HG03066 (cell line): Measurements from ENCODE around the gene ABHD6.
"Not testable (repeated sequence)": the region's sequence is repeated elsewhere in the genome, so short reads cannot be mapped to it uniquely, and the experiment has no call there.

Source experiments
- ATAC-seq: cut with Tn5 transposase; IDR thresholded peaks from one replicate; pipeline ENCODE4 v1.9.1; 2021; ENCODE audit warnings: low read depth; ENCODE audit not compliant: unreplicated experiment

ABHD6 gene

DNA sequence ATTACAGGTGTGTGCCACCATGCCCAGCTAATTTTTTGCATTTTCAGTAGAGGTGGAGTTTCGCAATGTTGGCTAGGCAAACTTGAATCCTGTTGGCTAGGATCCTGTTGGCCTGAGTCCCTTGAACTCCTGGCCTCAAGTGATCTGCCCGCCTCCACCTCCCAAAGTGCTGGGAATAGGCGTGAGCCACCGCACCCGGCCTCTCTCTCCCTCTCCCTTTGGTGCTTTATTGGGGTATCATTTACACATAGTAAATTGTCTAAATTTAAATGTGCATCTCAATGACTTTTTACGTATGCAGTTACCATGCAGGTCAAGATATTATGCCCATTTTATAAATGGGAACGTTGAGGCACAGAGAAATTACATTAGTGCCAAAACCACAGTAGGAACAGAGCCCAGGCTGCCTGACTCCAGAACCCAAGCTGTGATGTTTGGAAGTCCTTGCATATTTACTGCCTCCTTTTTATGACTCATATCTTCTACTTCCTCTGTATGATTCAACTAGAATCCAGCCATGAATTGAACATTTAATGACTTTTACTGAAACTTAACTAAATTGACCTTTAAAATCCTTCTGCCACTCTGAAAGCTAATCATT is 34.4 kb downstream of the ABHD6 start:
- no peak for ATAC-seq

DNA sequence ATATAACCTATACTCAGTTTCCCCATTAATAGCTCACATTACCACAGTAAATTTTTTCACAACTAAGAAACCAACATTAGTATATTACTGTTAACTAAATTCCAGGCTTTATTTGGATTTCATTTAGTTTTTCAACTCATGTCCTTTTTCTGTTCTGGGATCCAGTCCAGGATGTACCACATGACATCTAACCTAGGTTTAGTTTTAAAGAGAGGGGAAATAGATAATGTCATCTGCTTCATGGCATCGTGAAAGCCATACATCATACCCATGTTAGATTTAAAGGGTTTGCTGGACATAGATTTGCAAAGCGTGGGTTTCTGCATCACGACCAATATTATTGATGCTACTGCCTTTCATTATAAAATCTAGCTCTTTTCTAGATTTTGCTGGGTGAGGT is 35.3 kb downstream of the ABHD6 start:
- ATAC-seq = no peak

DNA sequence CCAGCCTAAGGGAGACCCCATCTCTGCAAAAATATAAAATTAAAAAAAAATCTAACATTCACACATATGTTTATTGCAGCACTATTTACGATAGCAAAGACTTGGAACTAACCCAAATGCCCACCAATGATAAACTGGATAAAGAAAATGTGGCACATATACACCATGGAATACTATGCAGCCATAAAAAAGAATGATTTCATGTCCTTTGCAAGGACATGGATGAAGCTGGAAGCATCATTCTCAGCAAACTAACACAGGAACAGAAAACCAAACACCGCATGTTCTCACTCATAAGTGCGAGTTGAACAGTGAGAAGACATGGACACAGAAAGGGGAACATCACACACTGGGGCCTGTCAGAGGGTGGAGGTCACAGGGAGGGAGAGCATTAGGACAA is 35.8 kb downstream of the ABHD6 start:
- not testable (repeated sequence) for ATAC-seq

DNA sequence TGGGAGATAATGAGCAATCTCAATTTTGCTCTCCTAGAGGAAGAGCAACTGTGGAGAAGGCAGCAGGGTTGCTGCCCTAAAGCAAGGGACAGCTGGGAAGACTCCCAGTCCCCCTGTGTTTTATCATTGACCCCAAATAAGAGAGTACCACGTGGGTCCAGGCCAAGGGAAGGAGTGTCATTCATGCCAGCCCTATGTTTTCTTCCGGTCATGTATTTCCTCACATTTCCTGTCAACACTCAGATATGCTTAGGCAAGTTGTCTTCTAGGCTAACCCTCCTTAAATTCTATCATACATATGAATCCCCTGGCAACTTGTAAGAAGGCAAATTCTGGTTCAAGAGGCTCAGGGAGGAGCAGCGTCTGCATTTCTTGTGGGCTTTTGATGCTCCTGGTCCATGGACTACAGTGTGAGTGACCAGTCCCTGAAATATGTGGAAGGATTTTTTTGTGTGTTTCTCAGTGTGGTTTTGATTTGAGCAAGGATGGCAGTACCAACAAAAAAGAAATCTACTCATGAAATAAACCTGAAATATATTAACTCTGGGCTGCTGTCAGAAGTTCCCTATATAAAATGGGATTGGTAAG is 36.5 kb downstream of the ABHD6 start:
- ATAC-seq = no peak

DNA sequence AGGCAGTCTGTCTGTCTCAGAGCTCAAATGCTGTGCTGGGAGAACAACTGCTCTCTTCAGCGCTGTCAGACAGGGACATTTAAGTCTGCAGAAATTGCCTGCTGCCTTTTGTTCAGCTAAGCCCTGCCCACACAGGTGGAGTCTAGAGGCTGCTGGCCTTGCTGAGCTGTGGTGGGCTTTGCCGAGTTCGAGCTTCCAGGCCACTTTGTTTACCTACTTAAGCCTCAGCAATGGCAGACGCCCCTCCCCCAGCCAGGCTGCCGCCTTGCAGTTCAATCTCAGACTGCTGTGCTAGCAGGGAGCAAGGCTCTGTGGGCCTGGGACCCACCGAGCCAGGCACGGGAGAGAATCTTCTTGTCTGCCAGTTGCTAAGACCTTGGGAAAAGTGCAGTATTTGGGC is 43.5 kb downstream of the ABHD6 start:
- ATAC-seq = no peak

DNA sequence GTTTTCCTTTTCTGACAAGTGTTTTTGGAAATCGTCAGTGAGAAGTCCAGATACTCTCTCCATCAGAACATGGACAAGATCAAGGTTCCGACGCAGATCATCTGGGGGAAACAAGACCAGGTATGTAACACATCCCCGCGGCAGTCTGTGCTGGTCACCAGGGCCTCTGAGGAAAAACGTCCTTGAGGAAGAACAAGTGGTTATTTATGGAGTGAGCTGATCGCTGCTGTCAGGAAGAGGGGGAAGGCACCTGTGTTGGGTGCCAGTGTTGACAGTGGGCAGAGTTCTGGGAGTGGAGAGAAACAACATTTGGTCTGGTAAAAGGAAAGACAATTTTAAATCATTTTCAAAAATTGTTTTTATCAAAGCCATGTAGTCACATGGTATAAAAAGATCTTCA is 47.7 kb downstream of the ABHD6 start:
- ATAC-seq = no peak

DNA sequence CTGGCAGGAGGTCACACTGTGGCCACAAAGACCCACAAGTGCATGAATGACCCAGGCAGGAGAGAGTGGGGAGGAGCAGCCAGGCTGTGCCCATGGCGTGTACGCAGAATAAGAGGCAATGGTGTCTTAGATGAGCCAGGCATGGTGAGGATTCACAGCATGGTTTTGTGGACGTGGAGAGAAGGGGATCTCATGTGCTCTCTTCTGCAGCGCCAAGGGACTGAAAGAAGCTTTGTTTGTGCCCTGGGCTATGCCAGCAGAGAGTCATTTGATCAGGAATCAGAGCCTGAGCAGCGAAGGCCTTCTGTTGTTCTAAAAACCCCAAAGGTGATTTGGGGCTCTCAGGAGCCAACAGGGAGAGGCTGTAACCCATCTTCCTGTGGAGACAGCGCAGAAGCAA is 49.8 kb downstream of the ABHD6 start:
- no peak for ATAC-seq

DNA sequence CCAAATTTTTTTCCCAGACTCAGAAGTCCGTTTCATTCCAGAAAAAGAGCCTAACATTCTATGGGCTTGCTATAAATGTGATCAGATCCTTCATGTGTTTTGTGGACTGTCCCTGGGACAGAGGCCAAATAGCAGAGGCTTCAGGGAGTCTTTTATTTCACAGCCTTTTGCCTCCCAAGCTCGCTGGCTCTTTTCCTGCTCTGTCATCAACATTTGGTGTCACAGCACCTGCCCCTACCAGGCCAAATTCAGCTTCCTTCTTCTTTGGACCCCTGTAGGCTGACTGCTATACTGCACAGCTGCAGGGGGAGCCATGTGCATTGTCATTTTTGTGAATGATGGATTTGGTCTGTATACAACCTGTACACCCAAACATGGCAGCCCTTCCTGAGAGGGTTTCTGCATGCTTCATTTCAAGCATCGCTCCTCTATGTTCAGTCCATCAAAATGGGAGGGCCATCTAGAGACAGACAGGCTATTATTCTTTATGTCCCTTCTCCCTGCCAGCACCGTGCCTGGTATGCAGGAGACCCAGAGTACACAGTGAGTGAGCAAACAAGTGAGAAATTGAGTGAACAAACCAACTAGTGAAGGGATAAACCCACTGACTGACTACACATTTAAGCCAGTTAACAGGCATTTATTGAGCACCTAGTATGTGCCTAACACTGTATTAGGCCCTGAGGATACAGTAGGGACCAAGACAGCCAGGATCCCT is 50.6 kb downstream of the ABHD6 start:
- no peak for ATAC-seq

DNA sequence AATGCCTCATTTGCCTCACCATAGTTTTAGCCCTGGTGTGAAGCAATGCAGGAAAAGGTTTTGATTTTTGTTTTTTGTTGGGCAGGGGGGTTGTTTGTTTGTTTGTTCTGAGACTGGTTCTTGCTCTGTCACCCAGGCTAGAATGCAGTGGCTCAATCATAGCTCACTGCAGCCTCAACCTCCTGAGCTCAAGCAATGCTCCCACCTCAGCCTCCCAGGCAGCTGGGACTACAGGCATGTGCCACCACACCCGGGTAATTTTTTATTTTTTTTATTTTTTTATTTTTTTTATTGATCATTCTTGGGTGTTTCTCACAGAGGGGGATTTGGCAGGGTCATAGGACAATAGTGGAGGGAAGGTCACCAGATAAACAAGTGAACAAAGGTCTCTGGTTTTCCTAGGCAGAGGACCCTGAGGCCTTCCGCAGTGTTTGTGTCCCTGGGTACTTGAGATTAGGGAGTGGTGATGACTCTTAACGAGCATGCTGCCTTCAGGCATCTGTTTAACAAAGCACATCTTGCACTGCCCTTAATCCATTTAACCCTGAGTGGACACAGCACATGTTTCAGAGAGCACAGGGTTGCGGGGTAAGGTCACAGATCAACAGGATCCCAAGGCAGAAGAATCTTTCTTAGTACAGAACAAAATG is 51.5 kb downstream of the ABHD6 start:
- not testable (repeated sequence) for ATAC-seq

DNA sequence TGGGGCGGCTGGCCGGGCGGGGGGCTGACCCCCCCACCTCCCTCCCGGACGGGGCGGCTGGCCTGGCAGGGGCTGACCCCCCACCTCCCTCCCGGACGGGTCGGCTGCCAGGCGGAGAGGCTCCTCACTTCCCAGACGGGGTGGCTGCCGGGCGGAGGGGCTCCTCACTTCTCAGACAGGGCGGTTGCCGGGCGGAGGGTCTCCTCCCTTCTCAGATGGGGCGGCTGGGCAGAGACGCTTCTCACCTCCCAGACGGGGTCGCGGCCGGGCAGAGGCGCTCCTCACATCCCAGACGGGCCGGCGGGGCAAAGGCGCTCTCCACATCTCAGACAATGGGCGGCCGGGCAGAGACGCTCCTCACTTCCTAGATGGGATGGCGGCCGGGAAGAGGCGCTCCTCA is 52.9 kb downstream of the ABHD6 start:
- ATAC-seq = not testable (repeated sequence)

DNA sequence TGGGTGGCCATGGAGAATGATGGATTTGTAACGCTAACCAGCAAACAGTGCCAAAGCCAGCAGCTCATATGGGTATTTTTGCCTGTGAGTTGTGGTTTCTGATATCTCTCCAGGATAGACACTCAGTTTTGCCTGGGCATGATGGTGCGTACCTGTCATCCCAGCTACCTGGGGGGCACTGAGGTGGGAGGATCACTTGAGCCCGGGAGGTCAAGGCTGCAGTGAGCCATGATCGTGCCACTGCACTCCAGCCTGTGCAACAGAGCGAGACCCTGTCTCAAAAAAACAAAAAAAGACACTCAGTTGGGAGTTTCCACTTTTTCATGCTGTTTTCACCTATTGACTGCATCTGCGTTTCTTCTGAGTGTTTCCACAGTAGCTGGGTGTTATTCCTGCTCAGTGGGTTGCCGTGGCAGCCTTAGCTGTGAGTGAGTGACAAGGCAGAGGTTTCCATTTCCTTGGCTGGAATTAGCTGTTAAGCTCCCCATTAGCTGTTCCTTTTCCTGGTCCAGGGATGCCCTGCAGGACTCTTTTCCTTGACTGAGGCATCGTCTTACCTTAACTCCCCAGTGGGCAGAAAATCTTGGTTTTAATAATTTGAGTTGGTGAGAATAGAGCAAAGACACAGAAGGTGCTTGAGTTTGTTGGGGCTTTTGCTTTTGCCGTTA is 54.2 kb downstream of the ABHD6 start:
- no peak for ATAC-seq

DNA sequence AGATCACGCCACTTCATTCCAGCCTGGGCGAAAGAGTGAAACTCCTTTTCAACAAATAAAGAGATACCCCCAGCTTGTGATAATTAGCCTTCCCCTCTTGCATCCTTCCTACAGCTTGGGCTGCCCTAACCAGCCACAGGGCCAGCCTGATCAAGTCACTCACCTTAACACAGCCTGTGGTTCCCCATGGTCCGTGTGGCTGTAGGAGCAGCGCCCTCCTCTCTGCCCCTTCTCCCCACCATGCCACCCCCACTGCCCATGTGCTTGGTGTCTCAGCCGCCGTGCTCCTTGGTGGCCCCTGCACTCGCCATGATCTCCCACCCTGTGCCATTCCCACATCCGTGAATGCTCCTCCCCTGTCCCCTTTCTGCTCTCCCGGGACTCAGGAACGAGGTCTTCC is 55.3 kb downstream of the ABHD6 start:
- ATAC-seq = no peak

DNA sequence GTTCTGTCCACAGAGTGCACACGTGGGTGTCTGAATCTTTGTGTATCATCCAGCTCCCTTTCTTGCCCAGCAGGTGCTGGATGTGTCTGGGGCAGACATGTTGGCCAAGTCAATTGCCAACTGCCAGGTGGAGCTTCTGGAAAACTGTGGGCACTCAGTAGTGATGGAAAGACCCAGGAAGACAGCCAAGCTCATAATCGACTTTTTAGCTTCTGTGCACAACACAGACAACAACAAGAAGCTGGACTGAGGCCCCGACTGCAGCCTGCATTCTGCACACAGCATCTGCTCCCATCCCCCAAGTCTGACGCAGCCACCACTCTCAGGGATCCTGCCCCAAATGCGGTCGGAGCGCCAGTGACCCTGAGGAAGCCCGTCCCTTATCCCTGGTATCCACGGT is 55.9 kb downstream of the ABHD6 start:
- ATAC-seq = no peak

DNA sequence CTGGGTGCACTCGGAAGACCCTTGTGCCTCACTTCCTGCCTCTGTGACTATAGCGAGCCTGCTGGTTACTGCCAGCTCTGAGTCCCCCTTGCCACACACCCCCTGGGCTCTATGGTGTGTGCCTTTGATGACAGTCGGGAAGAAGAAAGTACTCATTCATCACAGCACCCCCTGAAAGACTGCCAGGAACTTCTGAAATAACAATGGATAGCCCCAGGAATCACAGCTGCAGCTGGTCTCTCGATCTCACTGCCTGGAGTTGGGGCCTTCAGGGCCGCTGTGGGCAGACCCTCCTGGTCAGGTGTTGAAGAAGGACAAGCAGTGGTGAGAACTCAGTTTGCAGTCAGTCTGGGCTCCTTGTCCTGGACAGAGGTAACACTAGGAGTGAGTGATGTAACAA is 58.7 kb downstream of the ABHD6 start:
- no peak for ATAC-seq

DNA sequence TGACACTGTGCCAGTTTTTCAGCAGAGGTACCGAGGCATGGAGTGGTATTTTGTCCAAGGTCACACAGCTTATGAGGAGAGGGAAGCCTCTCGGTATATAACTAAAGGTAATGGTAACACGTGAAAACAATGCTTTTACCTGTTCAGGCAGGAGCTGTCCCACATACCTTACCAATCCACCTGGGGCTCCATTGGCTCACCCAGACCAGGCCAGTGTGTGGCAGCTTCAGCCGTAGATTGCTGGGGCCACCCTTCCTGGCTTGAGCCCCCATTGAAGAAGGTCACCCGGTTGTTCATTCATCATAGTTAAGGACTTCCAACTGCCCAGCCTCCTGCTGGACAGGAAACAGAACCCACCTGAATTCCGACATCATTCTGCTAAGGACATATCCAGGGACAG is 59.3 kb downstream of the ABHD6 start:
- no peak for ATAC-seq

DNA sequence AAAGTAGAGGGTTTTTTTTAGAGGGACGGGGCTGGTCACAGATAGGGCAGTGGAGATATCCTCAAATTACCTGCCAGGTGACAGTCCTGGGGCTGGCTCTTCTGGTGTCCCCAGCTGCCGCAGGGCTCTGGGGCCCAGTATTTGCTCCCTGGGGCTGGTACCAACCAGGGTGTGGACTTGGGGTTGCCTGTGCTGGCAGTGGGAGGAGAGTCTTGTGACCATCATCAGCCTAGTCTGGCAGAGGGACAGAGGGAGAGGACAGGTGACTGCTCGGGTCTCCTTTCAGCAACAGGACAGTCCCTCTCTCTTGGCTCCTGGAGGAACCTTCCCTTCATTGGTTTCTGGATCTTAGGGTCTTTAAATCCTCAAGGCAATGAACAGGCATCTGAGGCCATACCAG is 60.6 kb downstream of the ABHD6 start:
- no peak for ATAC-seq

DNA sequence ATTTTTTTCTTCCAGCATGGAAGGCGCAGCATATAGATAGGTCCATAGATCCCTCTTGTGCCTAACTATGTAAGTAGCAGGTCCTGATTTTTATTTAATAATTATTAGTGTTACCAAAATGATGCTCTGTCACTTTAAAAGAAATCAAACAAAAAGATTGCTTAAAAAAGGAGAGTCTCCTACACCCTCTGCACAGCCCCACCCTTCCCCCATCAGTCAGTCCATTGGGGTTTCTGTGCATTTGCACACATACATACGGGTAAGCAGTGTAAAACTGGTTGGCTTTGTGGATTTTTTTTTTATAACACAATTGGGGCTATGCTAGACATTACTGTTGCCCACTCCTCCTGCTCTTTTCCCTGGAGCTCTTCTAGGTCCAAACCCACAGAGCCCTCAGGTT is 61.5 kb downstream of the ABHD6 start:
- ATAC-seq = no peak

DNA sequence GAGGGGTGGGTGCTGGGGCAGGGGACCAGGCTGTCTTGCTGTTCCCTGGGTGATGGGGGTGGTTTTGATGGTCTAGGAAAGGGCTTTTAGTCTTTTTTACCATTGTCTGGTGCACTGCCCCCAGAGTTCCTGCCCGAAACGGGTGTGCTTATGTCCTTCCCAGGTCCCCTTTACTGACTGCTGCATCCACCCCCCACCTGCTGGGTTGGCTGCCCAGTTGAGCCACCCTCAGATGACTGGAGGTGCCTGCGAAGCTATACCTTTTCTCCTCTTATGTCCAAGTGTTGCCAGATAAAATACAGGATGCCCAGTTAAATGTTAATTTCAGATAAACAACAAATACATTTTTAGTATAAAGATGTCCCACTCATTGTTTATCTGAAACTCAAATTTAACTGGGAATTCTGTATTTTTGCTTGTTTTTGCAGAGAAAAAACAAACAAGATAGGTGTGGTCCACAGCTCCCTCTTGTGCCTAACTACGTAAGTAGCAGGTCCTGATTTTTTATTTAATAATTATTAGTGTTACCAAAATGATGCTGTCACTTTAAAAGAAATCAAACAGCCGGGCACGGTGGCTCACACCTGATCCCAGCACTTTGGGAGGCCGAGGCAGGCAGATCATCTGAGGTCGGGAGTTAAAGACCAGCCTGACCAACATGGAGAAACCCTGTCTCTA is 62.4 kb downstream of the ABHD6 start:
- no peak for ATAC-seq

DNA sequence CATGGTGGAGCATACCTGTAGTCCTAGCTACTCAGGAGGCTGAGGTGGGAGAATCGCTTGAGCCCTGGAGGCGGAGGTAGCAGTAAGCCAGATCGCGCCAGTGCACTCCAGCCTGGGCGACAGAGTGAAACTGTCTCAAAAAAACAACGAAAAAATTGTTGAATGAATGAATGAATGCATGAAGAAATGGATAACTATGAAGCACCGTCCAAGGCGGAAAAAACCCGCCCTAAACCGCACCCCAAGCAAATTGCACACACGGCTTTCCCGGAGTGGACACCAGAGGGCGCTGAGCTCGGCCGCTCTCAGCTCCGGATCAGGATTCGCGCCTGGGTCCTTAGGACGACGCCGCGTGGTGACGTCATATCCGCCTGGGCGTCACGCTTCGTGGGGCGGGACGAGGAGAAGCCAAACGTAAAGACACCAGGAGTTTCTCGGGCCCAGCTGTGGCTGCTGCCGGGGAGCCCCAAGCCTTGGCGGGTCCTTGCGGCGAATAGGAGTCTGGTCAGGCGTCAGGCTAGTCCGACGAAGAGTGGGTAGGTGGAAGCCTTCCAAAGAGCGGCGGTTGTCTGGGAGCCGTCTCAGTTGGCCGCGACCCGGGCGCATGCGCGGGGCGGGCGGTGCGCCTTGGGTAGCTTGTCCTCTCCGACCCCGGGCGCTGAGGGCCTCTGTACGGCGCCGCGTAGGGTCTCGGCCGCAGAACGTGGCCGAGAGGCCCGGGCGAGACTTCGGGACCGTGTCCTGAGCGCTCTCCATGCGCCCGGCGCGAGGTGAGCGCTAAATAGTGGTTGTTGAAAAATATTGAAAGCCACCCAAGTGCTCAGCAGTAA is 68.5 kb downstream of the ABHD6 start, which contains the start of the genes HTD2 and RPP14:
HTD2 (plus strand) TSS at position 639 of the 830 bp plus-strand sequence. CDS start 11,094 bp downstream, outside the sequence.
RPP14 (plus strand) TSS at position 364 of the 830 bp plus-strand sequence. CDS start 4,085 bp downstream, outside the sequence.
- ATAC-seq = peak; percentile 88
